ENCODE measurements around the gene EFCAB6. TPM values are rescaled to one million over a fixed set of nuclear protein-coding genes. Genes with fewer than 3 reads are reported as not detected.

The EFCAB6 gene
- total RNA-seq, 1 donor from 2014 or later, result 1.1 TPM

GRCh38 chr22:43733138-43733537, 79.0 kb downstream of the EFCAB6 start:
- H3K27me3 Mint-ChIP-seq (ENCODE audit: low read depth), result peaks cover 13% of the 10 kb centered on the region
- no peak for TF ChIP-seq CTCF (IDR thresholded peaks at IDR 0.05)
- DNase-seq (ENCODE audit: low spot score), result no peak
- no peaks in the 10 kb centered on the region for H3K9me3 Mint-ChIP-seq (ENCODE audit: low read depth)
- no peak overlapping the region for H3K27ac Mint-ChIP-seq (ENCODE audit: unreplicated experiment)
- no peaks in the 10 kb centered on the region for H3K4me1 Mint-ChIP-seq (ENCODE audit: low read depth)
- H3K36me3 Mint-ChIP-seq (ENCODE audit: low read depth), result peaks cover 1% of the 10 kb centered on the region
- H3K4me3 Mint-ChIP-seq (ENCODE audit: unreplicated experiment), result no peak overlapping the region

DNA sequence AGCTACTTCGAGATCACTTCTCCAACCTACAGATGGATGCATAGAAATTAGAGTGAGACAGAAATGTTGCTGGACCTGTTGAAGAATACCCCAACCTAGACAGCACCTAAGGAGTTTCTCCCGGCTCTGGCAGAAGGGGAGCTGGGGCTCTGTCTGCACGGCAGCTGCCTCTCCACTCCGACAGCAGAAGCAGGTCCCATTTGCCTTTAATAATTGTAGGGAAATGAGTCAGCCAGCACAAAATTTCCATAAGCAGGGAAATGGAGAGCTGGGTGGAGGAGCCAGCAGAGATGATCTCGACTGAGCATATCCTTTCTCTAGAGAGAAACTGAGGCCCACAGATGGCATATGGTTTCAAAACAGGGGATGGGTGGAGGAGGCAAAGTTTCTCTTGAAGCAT, 80.1 kb downstream of the EFCAB6 start:
- peaks cover 1% of the 10 kb centered on the region for H3K36me3 Mint-ChIP-seq (ENCODE audit: low read depth)
- no peak for TF ChIP-seq CTCF (IDR thresholded peaks at IDR 0.05)
- no peak for DNase-seq (ENCODE audit: low spot score)
- peaks cover 13% of the 10 kb centered on the region for H3K27me3 Mint-ChIP-seq (ENCODE audit: low read depth)
- no peak overlapping the region for H3K4me3 Mint-ChIP-seq (ENCODE audit: unreplicated experiment)
- no peaks in the 10 kb centered on the region for H3K9me3 Mint-ChIP-seq (ENCODE audit: low read depth)
- no peaks in the 10 kb centered on the region for H3K4me1 Mint-ChIP-seq (ENCODE audit: low read depth)
- no peak overlapping the region for H3K27ac Mint-ChIP-seq (ENCODE audit: unreplicated experiment)

GRCh38 chr22:43726964-43727543, 85.1 kb downstream of the EFCAB6 start:
- Mint-ChIP-seq H3K4me1 (ENCODE audit: low read depth) (peaks cover 7% of the 10 kb centered on the region), H3K27me3 (ENCODE audit: low read depth) (peaks cover 12% of the 10 kb centered on the region), H3K4me3 (ENCODE audit: unreplicated experiment) (no peak overlapping the region), H3K27ac (ENCODE audit: unreplicated experiment) (no peak overlapping the region), H3K9me3 (ENCODE audit: low read depth) (no peaks in the 10 kb centered on the region), H3K36me3 (ENCODE audit: low read depth) (peaks cover 1% of the 10 kb centered on the region)
- DNase-seq (ENCODE audit: low spot score), result no peak
- no peak for TF ChIP-seq CTCF (IDR thresholded peaks at IDR 0.05)

GRCh38 chr22:43726322-43726721, 85.8 kb downstream of the EFCAB6 start:
- peaks cover 1% of the 10 kb centered on the region for H3K36me3 Mint-ChIP-seq (ENCODE audit: low read depth)
- no peak for TF ChIP-seq CTCF (IDR thresholded peaks at IDR 0.05)
- no peak overlapping the region for H3K27ac Mint-ChIP-seq (ENCODE audit: unreplicated experiment)
- peaks cover 2% of the 10 kb centered on the region for H3K9me3 Mint-ChIP-seq (ENCODE audit: low read depth)
- DNase-seq (ENCODE audit: low spot score), result no peak
- H3K4me3 Mint-ChIP-seq (ENCODE audit: unreplicated experiment), result no peak overlapping the region
- peaks cover 7% of the 10 kb centered on the region for H3K4me1 Mint-ChIP-seq (ENCODE audit: low read depth)
- peaks cover 10% of the 10 kb centered on the region for H3K27me3 Mint-ChIP-seq (ENCODE audit: low read depth)

- no peak for TF ChIP-seq CTCF (IDR thresholded peaks at IDR 0.05)
- Mint-ChIP-seq H3K27me3 (ENCODE audit: low read depth) (peaks cover 9% of the 10 kb centered on the region), H3K36me3 (ENCODE audit: low read depth) (no peaks in the 10 kb centered on the region), H3K9me3 (ENCODE audit: low read depth) (peaks cover 7% of the 10 kb centered on the region), H3K4me3 (ENCODE audit: unreplicated experiment) (no peak overlapping the region), H3K4me1 (ENCODE audit: low read depth) (peaks cover 7% of the 10 kb centered on the region), H3K27ac (ENCODE audit: unreplicated experiment) (no peak overlapping the region)
- DNase-seq (ENCODE audit: low spot score), result no peak
Observed at GRCh38 chr22:43723816-43724215, 88.3 kb downstream of the EFCAB6 start.

All from chondrocyte (in vitro differentiated cells).